GM19324 (cell line): ENCODE results near the gene KCNE4.
A peak's percentile ranks its signal among the peaks of the same experiment; 100 is the strongest.

Experiments
- ATAC-seq: cut with Tn5 transposase; IDR thresholded peaks from one replicate; pipeline ENCODE4 v1.9.1; 2021; ENCODE audit warnings: mild to moderate bottlenecking, moderate library complexity; ENCODE audit not compliant: unreplicated experiment, low FRiP score

KCNE4 gene

DNA sequence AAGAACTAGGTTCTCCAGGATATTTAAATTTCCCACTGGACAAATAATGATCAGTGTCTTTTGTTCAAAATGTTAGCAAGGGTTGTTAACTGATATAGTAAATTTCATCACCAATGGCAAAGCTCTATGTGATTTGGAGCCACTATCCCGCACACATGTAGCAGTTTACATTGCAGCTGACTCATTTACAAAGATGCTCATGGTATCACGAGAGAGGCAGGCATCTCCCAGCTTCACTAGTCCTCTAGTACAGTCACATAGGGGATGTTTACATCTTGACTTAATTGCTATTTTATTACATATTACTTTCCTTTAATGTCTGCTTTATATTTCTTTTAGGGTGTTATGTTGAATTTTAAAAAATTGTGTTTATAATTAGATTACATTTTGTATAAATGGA lies 30.7 kb downstream of the KCNE4 start:
- no peak for ATAC-seq

DNA sequence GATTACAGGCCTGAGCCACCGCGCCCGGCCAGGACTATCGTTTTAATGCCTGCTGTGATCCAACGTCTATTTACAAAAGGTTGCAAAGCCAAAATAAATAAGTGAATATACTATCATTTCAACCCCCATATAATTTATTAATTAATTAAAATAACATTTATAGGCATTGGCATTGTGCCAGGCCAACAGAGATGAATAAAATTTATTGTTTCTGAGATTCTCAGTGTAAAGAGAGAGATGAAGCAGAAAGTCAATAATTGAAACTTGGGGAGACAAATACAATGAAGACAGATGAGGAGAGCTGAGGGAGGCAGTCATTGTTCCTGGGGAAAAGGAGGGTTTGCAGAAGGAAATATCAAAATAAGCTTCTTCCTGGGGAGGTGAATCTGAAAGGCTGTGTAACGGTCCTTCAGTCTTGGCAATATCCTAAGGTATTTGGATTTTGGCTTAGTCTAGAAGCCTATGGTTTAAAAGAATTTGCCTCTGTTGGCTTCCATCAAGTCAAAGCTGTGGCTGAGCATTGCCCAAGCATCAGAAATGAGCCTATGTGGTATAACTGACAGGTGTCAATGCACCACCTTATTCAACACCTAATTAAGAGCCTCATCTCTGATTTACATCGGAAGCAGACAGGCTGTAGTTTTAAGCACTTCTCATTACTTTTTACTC lies 31.5 kb downstream of the KCNE4 start:
- no peak for ATAC-seq

DNA sequence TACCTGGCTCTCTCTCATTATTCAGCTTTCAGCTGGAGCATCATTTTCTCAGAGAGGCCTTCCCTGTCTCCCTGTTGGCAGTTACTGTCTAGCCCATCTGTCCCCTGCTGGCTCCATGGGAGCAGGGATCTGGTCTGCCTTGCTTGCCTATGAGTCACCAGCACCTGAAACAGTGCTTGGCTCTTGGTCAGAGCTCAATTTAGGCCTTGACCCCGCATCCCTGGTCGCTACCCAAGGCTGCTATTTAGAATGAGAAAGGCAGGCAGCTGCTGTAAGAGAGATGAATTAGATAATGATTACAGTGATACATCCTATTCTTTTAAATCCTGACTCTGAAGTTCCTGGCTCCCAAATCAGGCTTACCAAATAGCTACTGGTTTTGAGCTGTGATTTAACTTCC lies 32.9 kb downstream of the KCNE4 start:
- ATAC-seq: no peak

DNA sequence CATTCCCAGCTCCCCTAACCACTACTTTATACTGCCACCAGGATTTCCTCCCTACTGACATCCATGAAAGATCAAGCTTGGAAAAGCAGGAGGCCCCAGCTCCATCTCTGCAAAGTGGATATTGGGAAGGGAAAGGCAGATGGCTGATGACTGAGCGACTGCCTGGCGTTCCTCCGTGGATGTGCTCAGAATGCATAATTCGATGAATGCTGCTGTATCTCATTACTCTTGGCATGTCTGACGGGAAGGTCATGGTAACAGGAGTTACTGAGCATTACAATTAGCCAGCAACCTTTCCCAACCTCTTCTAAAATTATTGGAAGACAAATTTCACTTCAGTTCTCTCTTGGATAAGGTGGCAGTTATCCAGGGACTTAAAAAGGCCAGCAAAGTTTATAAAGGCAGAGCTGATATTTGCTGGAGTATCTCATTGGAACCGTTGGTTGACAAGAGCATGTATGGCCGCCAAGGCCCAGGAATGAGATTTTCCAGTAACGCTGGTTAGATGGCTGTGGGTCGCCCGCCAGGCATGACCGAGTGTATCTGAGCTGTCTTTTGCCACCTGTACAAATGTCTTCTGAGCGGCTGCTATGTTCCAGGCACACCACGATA lies 34.5 kb downstream of the KCNE4 start:
- ATAC-seq: no peak

DNA sequence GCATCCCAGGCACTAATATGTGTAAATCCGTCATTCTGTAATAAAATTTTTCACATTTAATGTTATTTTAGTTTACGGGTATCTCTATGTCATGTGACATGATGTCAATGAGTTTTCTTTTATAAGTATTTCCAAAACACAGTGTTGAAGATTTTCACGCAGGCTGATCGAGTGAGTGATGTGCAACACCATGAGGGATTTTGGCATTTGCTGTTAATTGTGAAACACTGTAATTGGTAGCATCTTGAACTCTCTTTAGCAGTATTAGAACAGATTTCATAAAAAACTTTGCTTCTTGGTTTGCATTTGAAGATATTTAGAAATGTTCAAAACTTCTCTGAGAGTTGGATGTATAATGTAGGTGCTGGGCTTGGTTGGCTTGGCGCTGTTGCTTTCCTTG lies 35.5 kb downstream of the KCNE4 start:
- no peak for ATAC-seq

DNA sequence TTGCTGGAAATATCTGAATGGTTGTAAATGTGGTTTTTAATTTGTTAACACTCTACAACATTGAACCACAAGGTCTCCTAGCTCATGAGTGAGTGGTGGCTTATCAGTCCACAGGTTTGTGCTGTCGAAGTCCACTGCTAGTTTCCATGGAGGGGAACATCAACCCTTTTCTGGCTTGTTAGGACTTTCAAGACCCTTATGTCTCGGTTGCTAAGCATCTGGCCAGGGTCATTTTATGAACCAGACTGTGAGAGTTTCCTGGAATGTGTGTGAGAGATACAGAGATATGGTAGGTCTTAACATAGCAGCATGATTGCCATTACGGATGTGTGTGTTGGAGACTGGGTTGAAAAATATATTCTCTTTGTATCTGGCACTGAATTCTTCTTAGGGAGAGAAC lies 36.9 kb downstream of the KCNE4 start:
- no peak for ATAC-seq

DNA sequence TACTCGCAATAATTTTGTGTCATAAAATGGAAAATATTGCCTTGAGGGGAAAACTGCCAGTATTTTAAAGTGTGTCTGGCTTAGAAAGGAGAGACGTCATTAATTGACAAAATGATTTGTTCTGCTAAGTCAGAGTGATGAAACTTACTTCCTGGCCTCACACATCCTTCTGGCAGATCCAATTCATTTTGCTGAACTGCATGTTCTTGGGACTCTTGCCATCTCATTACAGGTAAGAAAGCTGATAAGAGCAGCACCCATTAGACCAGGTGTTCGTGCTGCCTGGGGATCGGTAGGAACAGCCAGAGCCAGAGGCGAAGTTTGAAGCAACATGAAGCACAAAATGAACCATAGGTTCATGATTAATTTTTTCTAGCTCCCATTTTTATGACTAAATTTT lies 38.0 kb downstream of the KCNE4 start:
- ATAC-seq: no peak

DNA sequence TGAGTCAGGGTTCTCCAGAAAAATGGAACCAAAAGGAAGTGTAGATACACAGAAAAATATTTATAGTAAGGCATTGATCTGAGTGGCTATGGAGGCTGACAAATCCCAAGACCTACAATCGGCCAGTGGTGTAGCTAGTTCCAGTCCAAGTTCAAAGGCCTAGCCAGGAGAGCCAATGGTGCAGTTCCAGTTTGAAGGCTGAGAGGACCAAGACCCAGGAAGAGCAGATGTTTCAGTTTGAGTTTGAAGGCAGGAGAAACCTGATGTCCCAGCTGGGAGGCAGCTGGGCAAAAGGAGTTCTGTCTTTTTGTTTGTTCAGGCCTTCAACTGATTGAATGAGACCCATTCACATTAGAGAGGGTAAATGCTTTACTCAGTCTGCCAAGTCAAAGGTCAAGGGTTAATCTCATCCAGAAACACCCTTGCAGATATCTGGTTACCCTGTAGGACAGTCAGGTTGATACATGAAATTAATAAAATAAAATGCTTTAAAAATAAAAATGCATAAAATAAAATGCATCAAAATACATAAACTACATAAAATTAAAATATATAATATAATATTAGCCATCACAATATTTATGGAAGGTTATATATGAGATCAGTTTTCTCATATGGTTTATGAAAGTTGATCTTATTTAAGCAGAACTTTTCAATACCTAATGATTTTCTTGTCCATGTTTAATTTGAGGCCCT lies 38.7 kb downstream of the KCNE4 start:
- ATAC-seq: no peak

DNA sequence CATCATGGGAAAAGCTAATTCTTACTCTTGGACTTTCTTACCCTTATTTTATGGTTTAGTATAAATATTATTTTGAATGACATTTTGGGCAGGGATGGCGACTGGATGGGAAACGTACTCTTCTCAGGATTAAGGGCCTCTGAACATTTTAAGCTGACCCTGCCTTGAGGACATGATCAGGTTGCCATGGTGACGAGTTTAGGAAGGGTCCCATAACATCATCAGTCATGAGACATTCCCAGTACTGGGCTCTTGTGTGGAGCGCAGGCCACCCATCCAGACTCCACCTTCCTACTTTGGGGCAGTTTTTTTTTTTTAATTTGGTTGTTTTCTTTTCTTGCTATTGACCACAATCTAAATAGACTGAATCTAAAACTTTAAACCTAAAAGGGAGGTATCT lies 40.7 kb downstream of the KCNE4 start:
- ATAC-seq: no peak

DNA sequence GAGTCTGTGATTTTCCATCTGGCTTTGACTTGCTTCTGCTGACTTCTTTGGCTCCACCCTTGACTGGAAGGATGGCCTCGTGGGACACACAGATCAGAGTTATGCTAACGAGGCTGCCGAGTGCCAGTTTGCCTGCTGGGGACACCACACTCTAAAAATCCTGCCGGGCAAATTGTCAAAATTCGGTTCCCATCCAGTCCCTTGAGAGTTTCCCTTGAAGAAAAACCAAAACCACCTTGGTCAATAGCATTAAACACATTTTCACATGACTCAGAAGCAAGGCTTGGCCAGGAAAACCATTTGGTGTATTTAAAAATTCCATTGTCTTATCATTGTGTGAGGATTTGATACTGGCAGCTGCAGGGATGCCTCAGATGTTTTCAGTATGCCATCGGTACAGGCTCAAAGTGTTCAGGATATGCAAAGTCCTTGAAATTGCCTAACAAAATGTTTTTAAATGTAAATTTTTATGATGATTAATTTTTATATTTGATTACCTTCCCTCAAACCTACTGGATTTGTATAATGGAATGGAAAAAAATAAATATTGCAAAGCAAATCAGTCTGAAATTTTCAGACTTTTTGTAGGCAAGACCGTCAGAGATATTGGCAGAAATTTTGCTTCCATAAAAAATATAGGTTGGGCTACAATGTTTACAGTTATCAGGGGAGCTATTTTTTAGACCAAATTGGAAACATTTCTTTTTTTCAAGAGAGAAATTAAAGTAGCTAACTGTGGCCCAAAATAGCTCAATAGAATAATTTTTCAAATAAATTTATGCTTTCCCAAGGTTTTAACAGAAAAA lies 41.6 kb downstream of the KCNE4 start:
- ATAC-seq: no peak

DNA sequence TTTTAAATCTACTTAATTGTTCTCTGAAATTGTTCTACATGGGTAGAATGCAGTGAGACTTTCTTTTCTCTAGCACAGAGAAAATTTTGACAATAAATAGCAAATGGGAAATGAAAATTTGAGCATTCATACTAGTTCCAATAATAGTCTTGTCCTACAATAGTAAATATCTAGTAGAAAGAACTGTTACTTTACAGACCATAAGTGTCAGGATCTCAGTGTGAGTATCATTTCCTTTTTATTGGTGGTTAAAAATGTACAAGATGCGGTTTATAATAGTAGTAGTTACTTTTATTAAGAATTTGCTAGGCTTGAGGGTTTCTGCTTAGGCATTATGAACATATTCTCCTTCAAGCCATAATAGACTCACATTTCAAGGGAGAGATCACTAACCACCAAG lies 43.2 kb downstream of the KCNE4 start:
- no peak for ATAC-seq

DNA sequence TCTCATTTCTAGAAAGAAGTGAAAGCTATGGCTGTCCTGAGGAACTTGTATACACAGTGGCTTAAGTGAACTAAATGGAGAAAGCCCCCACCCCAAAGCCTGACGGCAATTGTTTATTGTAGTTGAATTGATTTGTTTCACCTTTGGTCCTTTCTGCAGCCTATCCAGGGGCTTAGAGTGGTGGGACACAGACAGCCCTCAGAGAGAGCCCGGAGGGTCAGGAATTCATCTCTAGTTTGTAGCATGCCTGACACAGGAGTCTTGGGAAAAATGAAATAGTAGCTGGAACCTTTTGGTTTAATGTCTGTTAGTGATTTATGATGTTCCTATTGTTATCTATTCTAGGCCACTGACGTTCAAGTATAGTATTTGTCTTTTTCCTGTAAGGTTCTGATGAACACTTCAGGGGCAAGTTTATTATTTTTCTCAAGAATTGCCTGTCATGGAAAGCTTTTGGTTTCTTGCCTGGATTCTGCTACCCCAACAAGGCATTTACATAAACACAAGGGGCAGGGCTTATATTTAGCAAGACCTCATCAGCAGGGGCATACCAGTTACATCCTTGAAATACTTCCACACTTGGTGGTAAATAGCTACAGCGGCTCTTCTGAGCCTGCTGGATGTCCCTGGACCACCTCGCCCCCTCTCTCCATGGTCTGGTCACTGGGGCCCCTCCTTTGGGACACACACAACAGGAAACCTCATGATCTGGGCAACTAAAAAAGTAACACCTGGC lies 44.4 kb downstream of the KCNE4 start:
- ATAC-seq: no peak

DNA sequence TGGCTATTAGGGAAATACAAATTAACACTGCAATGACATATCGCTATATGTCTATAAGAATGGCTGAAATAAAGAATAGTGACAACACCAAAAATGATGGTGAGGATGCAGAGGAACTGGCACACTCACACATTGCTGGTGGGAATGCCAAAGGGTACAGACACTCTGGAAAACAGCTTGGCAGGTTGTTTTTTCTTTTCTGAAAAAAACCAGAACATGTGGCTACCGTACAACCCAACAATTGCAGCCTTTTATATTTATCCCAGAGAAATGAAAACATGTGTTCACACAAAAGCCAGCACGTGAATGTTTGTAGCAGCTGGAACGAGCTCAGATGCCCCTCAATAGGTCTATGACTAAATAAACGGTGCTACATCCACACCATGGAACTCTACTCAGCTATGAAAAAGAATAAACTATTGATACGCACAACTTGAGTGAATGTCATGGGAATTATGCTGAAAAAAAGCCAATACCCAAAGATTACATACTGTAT lies 45.9 kb downstream of the KCNE4 start:
- no peak for ATAC-seq

DNA sequence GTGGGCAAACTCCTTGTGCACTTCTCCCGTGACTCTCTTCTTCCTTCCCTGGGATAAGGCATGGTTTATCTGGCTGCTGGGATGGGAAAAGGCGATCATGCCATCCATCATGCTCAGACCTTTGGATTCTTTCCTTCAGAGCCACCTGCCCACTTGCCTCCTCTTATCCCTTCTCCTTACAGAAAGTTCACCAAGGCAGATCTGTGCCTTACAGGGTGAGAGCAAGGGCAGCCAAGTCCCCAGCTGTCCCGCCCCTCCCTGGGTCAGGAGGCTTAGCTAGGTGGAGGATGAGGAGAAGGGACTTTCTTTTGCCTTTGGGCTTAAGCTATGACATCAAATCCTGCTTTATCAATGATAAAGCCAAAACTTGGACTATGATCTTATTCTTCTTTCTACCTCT lies 47.6 kb downstream of the KCNE4 start:
- no peak for ATAC-seq

DNA sequence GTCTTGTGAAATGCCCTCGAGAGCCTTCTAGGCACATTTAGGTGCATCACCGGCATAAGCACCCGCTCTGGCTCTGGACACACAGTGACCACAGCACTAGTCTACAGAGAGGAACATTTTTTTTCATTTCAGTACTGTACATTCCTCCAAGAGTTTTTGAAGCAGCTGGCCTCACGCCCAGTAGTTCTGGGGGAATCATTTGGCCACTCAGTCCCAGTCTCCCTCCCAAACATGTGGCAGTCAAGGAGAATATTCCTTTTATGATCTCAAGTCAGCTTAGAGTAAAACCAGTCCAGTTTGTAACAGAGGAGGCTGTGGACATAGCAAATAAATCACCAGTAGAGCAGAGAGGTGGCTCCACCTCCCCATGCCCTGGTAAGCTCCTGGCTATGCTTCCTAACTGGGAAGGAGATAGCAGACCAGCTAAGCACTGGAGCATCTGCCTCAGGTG lies 48.1 kb downstream of the KCNE4 start:
- ATAC-seq: no peak

DNA sequence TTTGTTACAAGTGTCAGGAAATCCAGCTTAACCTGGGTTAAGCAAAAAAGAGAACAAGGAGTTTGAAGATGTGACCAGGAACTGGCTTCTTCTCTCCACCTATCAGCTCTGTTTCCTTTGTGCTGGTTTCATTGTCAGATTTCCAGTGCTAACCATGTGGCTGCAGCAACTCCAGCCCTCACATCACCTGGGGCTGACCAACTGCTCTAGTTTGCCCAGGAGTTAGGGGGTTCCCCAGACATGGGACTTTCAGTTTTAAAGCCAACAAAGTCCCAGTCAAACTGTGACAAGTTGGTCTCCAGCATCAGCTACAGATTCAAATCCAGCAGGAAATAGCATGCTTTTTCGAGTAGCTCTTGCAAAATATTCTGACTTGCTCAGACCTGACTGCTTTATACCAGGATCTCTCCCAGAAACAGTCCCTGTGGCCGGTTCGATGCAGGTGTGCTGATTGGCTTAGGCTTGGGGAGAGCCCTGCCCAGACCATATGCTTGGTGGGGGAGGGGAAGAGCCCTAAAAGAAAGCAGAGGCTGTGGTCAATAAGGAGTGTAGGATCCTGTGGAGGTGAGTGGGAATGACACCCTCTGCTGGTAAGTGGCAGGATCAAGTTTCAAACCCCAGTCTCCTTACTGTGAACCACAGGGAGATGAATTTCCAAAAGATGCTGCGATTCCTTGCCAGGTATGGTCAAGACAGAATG lies 49.5 kb downstream of the KCNE4 start:
- peak; percentile 53 for ATAC-seq

DNA sequence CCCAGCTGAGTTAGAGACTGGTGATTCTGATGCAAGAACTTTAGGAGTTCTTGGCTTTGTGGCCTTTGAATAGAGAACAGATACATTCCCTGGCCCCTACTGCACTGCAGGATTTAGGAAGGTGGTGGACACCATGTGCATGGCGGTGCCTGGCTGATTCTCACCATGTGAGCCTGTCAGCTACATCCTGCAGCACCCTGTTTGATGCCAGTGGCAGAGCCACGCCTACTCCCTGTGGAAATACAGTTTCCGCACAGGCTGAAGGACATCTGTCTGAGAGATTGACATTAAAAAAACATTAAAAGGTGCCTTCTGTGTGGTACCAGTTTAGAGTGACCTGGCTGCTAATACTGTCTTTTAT lies 50.0 kb downstream of the KCNE4 start:
- no peak for ATAC-seq

DNA sequence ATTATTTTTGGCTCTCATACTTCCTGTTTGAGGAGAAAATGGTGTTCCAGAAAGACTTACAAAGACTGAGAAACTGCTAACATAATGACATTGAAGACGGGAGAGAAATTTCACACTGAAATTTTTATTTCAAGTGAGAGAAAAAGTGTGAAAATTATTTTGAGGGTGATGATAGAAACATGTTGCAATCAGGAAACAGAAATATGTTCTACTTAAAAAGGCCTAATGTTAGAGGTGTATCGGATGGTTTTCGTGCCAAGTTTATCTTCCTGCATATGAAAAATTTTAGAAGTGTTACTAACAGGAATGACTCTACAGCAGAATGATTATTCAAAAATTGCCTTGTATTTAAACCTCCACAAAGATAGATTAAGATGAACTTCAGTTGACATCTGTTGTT lies 50.5 kb downstream of the KCNE4 start:
- no peak for ATAC-seq

DNA sequence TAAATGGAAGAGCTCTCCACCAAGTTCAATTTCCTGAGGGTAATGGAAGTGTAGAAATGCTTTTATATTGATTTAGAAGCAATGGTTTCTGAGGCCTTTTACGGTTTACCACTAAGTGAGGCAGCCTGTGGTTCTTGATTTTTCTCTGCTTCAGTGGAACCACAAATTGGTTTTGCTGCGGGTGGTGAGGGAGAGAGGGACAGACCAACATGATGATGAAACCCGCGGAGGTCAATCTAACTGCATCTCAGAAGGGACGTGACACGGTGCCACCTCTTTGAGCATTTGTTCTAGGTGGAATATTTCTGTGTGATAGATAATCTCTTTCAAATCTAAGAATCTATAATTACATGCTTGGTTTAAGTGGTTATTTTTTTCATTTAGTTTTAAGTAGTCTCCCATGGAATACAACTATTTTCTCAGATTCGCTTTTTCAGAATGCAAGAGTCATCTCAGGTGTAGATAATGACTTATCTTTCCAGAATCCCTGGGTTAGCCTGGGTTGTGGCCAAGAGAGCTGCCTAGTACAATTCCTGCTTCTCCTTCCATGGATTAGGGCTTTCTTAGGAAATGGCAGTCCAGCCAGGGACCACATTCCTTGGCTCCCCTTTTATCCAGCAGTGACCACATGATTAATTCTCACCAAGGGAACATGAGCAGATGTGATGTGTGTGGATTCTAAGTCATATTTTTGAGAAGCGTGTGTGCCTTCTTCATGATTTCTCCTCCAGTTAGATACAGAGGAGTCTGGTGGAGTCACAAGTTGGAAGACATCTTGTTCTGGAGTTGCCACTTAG lies 52.5 kb downstream of the KCNE4 start:
- ATAC-seq: no peak
